ENCODE results near the gene FOXG1. TPM values are rescaled to one million over a fixed set of nuclear protein-coding genes. Genes with fewer than 3 reads are reported as not detected.

FOXG1 gene
- total and polyA plus RNA-seq, 2 donors (not counting 1 experiment from before 2014, with no cell fraction given), result not detected

DNA sequence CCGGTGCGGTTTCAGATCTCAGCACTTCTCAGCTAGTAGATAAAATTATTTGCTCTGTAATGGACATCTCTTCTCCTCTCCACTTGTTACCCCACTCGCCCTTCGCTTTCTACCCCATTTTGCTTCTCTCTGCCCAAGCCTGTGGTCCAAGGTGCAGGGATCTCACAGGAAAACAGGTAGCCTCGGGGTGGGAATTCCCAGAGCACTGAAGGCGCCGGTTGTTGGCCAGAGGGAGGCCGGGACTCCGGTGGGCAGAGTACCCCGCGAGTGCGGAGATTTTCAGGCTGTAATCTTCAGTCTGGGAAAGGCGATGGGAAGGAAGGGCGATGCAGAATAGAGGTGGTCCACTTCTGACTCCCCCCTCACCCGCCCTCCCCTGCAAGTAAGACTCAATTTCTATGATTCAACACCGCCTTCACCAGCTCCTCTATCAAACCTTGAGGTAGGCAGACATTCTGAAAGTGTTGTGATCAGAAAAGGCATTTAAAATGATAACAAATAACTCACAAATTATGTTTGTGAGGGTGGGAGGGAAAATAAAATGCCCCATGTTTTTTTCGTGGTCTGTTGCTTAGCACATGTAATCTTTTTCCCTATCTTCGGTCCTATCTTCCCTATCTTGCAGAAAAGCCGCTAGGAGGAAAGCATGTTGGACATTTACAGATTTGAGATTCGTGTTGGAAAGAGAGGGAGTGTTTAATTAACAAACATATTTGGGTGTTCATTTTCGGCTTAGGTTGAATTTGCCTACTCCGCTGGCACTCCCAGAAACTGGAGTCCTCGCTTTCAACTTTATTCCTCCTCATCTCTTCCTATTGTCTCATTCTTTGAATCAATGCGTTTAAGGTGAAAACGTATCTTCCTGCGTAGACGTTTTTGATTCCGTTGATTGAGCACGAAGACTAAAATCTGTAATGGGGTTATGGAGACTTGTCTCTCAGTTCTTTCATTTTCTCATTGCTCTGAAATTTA lies 8.5 kb downstream of the FOXG1 start:
- DNase-seq, result no peak
- H3K4me3 Mint-ChIP-seq, result no peak overlapping the region
- no peak overlapping the region for H2AFZ ChIP-seq (ENCODE audit: insufficient read depth, low read depth, low read length, poor library complexity, severe bottlenecking)
- H3K27ac Mint-ChIP-seq, result no peak overlapping the region
- H3K9ac ChIP-seq (ENCODE audit: low read length), result no peak overlapping the region
- no peaks in the 10 kb centered on the region for H3K9me3 Mint-ChIP-seq (ENCODE audit: insufficient read depth)
- 13% methylated on average over 6 of the region's 29 CpGs for WGBS (ENCODE audit: insufficient coverage)
- H3K79me2 ChIP-seq (ENCODE audit: control insufficient read depth, insufficient read depth, low read length), result no peaks in the 10 kb centered on the region
- peaks cover 0 to 35% (median 23%) of the 10 kb centered on the region in 4 experiments for H3K27me3 ChIP-seq (replicated peaks in 1 of 4; ENCODE audit: control extremely low read depth in 1 of 4, control insufficient read depth in 3 of 4, insufficient read depth in 4 of 4, low read length in 3 of 4)
- no peaks in the 10 kb centered on the region for H3K36me3 ChIP-seq (replicated peaks in 1 of 2; ENCODE audit: control extremely low read depth in 1 of 2, control insufficient read depth in 1 of 2, extremely low read depth in 1 of 2, insufficient read depth in 2 of 2, low read length in 1 of 2)
- TF ChIP-seq, protein P1, sequence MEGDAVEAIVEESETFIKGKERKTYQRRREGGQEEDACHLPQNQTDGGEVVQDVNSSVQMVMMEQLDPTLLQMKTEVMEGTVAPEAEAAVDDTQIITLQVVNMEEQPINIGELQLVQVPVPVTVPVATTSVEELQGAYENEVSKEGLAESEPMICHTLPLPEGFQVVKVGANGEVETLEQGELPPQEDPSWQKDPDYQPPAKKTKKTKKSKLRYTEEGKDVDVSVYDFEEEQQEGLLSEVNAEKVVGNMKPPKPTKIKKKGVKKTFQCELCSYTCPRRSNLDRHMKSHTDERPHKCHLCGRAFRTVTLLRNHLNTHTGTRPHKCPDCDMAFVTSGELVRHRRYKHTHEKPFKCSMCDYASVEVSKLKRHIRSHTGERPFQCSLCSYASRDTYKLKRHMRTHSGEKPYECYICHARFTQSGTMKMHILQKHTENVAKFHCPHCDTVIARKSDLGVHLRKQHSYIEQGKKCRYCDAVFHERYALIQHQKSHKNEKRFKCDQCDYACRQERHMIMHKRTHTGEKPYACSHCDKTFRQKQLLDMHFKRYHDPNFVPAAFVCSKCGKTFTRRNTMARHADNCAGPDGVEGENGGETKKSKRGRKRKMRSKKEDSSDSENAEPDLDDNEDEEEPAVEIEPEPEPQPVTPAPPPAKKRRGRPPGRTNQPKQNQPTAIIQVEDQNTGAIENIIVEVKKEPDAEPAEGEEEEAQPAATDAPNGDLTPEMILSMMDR (IDR thresholded peaks at IDR 0.05), result no peak
- TF ChIP-seq EZH2 (IDR thresholded peaks at IDR 0.05; ENCODE audit: borderline replicate concordance, insufficient read depth, low read depth, low read length, poor library complexity, severe bottlenecking), result no peak
- H3K27me3 Mint-ChIP-seq, result peaks cover 84% of the 10 kb centered on the region
- CTCF ChIA-PET, result no interaction called here
- POLR2A ChIA-PET, result no interaction called here
- no peaks in the 10 kb centered on the region for H4K20me1 ChIP-seq (ENCODE audit: control insufficient read depth, insufficient read depth, low read length, poor library complexity, severe bottlenecking)
- no peak overlapping the region for H3K4me3 ChIP-seq (ENCODE audit: control extremely low read depth in 1 of 5, extremely low read depth in 1 of 5, insufficient read depth in 1 of 5, low read depth in 2 of 5, low read length in 4 of 5)
- no peak overlapping the region for H3K4me2 ChIP-seq (replicated peaks; ENCODE audit: low read depth, low read length, poor library complexity, severe bottlenecking)
- intact Hi-C loops (cut with micrococcal nuclease), result no loop called here
- peaks cover 0 to 9% (median 0%) of the 10 kb centered on the region in 3 donors for H3K9me3 ChIP-seq (ENCODE audit: control extremely low read depth in 1 of 3, control insufficient read depth in 2 of 3, insufficient read depth in 1 of 3, low read length in 2 of 3)
- no peak for ATAC-seq (ENCODE audit: low read depth)
- H3K27ac ChIP-seq (ENCODE audit: low read length in 2 of 2), result no peak overlapping the region
- H3K4me1 ChIP-seq (ENCODE audit: control insufficient read depth in 2 of 2, insufficient read depth in 2 of 2, low read length in 2 of 2), result peaks cover 0 to 3% of the 10 kb centered on the region in 2 donors
- H3K4me1 Mint-ChIP-seq, result no peaks in the 10 kb centered on the region
